Measurements from ENCODE around the gene ANKLE1.

The ANKLE1 gene

GRCh38 chr19:17327654-17328516, 46.2 kb downstream of the ANKLE1 start:
- DNase-seq: peak; percentile 90

GRCh38 chr19:17328517-17329365, 47.0 kb downstream of the ANKLE1 start:
- no peak for DNase-seq

- peak; percentile 57 for DNase-seq
Observed at GRCh38 chr19:17329366-17330261, 47.9 kb downstream of the ANKLE1 start.

GRCh38 chr19:17330262-17331044, 48.8 kb downstream of the ANKLE1 start:
- DNase-seq: peak; percentile 37

GRCh38 chr19:17331045-17331558, 49.4 kb downstream of the ANKLE1 start:
- DNase-seq: no peak

- no peak for DNase-seq
Observed at GRCh38 chr19:17332360-17332676, 50.6 kb downstream of the ANKLE1 start.

- DNase-seq: no peak
Observed at GRCh38 chr19:17332677-17333581, 51.2 kb downstream of the ANKLE1 start.

GRCh38 chr19:17333611-17334413, 52.1 kb downstream of the ANKLE1 start:
- DNase-seq: no peak

- peak; percentile 96 for DNase-seq
Observed at GRCh38 chr19:17334414-17335409, 53.0 kb downstream of the ANKLE1 start, which contains the start of gene ANO8. Gene ANO8 (minus strand): TSS chr19:17334855. CDS start chr19:17334670, 185 bp downstream.

GRCh38 chr19:17335575-17335974, 53.9 kb downstream of the ANKLE1 start:
- no peak for DNase-seq

Data from 8988T (cell line).